OCI-LY3 (cell line): ENCODE data around the gene PI16.
A peak's percentile ranks its signal among the peaks of the same experiment; 100 is the strongest.
"Not testable (repeated sequence)": the region's sequence is repeated elsewhere in the genome, so short reads cannot be mapped to it uniquely, and the experiment has no call there.

Experiments
- H2AFZ ChIP-seq: fragments of 200-600, 300-600 bp; shearing (Covaris generic); 2 replicates; pipeline ENCODE4 v1.6.0; 2014; ENCODE audit warnings: antibody characterized with exemption, low read depth, low read length
- H3K27ac ChIP-seq: fragments of 200-600, 300-600 bp; sonication (generic); 2 replicates; pipeline ENCODE4 v1.5.1; 2014; ENCODE audit warnings: mild to moderate bottlenecking, low read length, moderate library complexity, mixed read lengths
- H3K27me3 ChIP-seq: fragments of 200-600, 300-600 bp; sonication (generic); 2 replicates; pipeline ENCODE4 v1.6.1; 2014; ENCODE audit warnings: low read depth, low read length, mixed read lengths
- H3K36me3 ChIP-seq: fragments of 200-600, 300-600 bp; sonication (generic); replicated peaks from 2 replicates; pipeline ENCODE3; 2014; ENCODE audit warnings: low read depth, low read length, mixed read lengths
- H3K4me1 ChIP-seq: fragments of 300-600, 200-600 bp; sonication (generic); 2 replicates; pipeline ENCODE4 v1.6.1; 2014; ENCODE audit warnings: low read length, mixed read lengths
- H3K4me2 ChIP-seq: fragments of 200-600, 300-600 bp; sonication (generic); 2 replicates; pipeline ENCODE4 v1.6.1; 2014; ENCODE audit warnings: low read length, mixed read lengths
- H3K4me3 ChIP-seq: fragments of 300-600, 200-600 bp; sonication (generic); 2 replicates; pipeline ENCODE4 v1.5.1; 2014; ENCODE audit warnings: antibody characterized with exemption, mild to moderate bottlenecking, low read length, moderate library complexity
- H3K79me2 ChIP-seq: fragments of 300-600, 200-600 bp; shearing (Covaris generic); 2 replicates; pipeline ENCODE4 v1.6.1; 2014; ENCODE audit warnings: mild to moderate bottlenecking, low read length, mixed read lengths
- H3K9ac ChIP-seq: fragments of 300-600, 200-600 bp; shearing (Covaris generic); 2 replicates; pipeline ENCODE4 v1.6.0; 2014; ENCODE audit warnings: mild to moderate bottlenecking, low read length, moderate library complexity
- H3K9me3 ChIP-seq: fragments of 200-600, 300-600 bp; shearing (Covaris generic); 2 replicates; pipeline ENCODE4 v1.6.1; 2014; ENCODE audit warnings: low read length, mixed read lengths; ENCODE audit not compliant: insufficient read depth
- H4K20me1 ChIP-seq: fragments of 200-600, 300-600 bp; sonication (generic); 2 replicates; pipeline ENCODE4 v1.6.1; 2016; ENCODE audit warnings: low read length, mixed read lengths; ENCODE audit not compliant: insufficient read depth
- EZH2phosphoT487 ChIP-seq: fragments of 200-600 bp; shearing (Covaris generic); IDR thresholded peaks from 2 replicates; pipeline ENCODE4 v1.6.1; 2018; ENCODE audit warnings: antibody characterized with exemption, mixed run types, low read depth
- TF ChIP-seq, protein P1 (sequence below): fragments of 200-600, 300-600 bp; sonication (generic); IDR thresholded peaks from 2 replicates; pipeline ENCODE4 v1.5.1; 2014; ENCODE audit warnings: antibody characterized with exemption, low read length, low read depth

PI16 gene

DNA sequence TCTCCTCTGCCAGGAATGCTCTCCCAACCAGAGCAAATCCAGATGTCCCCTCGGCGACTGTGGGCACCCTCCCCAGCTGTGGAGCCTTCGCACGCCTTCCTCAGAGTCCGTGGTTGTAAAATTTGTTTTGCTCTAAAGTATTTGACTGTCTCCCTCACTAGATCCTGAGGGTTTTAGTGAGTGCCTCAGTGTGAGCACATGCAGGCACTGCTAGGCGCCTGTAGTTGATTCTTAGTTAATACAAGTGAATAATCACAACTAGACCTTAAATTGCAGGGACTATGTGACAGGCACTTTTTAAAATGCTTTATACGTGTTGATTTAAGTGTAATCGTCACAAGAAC is 32.1 kb downstream of the PI16 start:
- TF ChIP-seq EZH2phosphoT487, result no peak
- TF ChIP-seq, protein P1, sequence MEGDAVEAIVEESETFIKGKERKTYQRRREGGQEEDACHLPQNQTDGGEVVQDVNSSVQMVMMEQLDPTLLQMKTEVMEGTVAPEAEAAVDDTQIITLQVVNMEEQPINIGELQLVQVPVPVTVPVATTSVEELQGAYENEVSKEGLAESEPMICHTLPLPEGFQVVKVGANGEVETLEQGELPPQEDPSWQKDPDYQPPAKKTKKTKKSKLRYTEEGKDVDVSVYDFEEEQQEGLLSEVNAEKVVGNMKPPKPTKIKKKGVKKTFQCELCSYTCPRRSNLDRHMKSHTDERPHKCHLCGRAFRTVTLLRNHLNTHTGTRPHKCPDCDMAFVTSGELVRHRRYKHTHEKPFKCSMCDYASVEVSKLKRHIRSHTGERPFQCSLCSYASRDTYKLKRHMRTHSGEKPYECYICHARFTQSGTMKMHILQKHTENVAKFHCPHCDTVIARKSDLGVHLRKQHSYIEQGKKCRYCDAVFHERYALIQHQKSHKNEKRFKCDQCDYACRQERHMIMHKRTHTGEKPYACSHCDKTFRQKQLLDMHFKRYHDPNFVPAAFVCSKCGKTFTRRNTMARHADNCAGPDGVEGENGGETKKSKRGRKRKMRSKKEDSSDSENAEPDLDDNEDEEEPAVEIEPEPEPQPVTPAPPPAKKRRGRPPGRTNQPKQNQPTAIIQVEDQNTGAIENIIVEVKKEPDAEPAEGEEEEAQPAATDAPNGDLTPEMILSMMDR, result no peak
- no peaks in the 10 kb centered on the region for H3K36me3 ChIP-seq
- H3K27me3 ChIP-seq, result peaks cover 13% of the 10 kb centered on the region
- peak overlapping the region; percentile 82 for H3K9ac ChIP-seq
- peak overlapping the region; percentile 49; the same call in 1 of the 2 replicates for H2AFZ ChIP-seq
- peak overlapping the region; percentile 47 for H3K27ac ChIP-seq
- H3K4me1 ChIP-seq, result peaks cover 22% of the 10 kb centered on the region
- H3K79me2 ChIP-seq, result peaks cover 45% of the 10 kb centered on the region
- H3K4me3 ChIP-seq, result peak overlapping the region; percentile 90
- peaks cover 28% of the 10 kb centered on the region for H4K20me1 ChIP-seq
- peak overlapping the region; percentile 91 for H3K4me2 ChIP-seq
- no peaks in the 10 kb centered on the region for H3K9me3 ChIP-seq

- Histone ChIP-seq H3K27me3 (peaks cover 17% of the 10 kb centered on the region), H3K79me2 (peaks cover 21% of the 10 kb centered on the region), H2AFZ (no peak overlapping the region), H3K4me1 (peaks cover 17% of the 10 kb centered on the region), H3K9me3 (no peaks in the 10 kb centered on the region), H4K20me1 (peaks cover 6% of the 10 kb centered on the region), H3K9ac (no peak overlapping the region), H3K27ac (no peak overlapping the region), H3K36me3 (no peaks in the 10 kb centered on the region), H3K4me3 (no peak overlapping the region), H3K4me2 (no peak overlapping the region)
- TF ChIP-seq, protein P1, result no peak
- TF ChIP-seq EZH2phosphoT487, result no peak
These were observed 34.7 kb downstream of the PI16 start for GRCh38 chr6:36989264-36989663.

- peaks cover 22% of the 10 kb centered on the region for H3K27me3 ChIP-seq
- peaks cover 10% of the 10 kb centered on the region for H3K4me1 ChIP-seq
- H3K9me3 ChIP-seq, H3K79me2 ChIP-seq, H4K20me1 ChIP-seq, H3K36me3 ChIP-seq, H3K4me2 ChIP-seq, H2AFZ ChIP-seq, H3K27ac ChIP-seq, H3K4me3 ChIP-seq, H3K9ac ChIP-seq: not testable (repeated sequence)
These were observed 35.9 kb downstream of the PI16 start for GRCh38 chr6:36990401-36990800.

DNA sequence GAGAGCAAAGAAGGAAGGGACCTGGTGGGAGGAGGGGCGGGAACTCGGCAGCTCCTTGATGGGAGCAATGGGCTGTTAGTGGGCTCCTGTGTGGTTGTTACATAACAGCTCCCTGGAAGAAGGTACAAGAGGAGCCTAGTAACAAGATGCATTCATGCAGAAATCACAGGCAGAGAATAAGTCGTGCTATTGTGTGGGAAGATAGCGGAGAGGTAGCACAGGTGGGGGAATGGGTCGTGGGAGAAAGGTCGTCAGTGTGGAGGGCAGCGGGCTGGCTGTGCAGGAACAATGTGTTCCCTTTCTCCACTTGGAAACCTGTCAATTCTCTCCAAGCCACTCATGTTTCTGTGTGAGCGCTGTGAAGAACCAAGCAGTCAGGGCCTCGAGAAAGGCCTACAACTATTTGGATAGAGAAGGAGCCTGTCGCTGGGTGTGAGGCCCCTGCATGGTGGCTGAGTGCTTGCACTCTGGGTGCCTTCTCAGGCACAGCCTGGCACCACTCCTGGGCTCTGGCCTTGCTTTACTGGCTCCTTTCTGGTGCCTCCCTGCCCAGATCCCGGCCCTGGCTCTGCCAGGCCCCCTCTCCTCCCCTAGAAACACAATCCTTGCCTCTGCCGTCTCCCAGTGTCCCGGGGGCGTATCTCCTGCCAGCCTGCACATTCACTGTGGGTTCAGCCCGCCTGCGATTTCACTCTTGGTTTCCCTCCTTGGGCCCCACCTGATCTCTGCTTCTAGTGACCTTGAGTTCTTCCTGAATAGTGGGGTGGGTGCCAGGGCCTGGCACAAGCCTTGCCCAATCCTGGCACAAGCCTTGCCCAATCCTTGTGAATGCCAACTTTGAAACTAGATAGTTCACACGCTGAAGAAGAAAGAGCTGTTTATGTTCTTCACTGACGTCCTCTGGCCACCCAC is 43.5 kb downstream of the PI16 start:
- Histone ChIP-seq H4K20me1 (no peaks in the 10 kb centered on the region), H3K9me3 (no peaks in the 10 kb centered on the region), H3K27me3 (peaks cover 14% of the 10 kb centered on the region), H3K79me2 (no peaks in the 10 kb centered on the region), H3K27ac (no peak overlapping the region), H2AFZ (no peak overlapping the region), H3K4me3 (no peak overlapping the region), H3K36me3 (no peaks in the 10 kb centered on the region), H3K4me1 (no peaks in the 10 kb centered on the region), H3K4me2 (no peak overlapping the region), H3K9ac (no peak overlapping the region)
- TF ChIP-seq, protein P1, result no peak
- TF ChIP-seq EZH2phosphoT487, result no peak
